ENCODE data around the gene WDR47.

GRCh38 chr1:108955111-108955510 is 86.8 kb downstream of the WDR47 start:
- no peak for TF ChIP-seq PRDM15 (CRISPR knock-in tag; IDR thresholded peaks at IDR 0.05)
- no peak for TF ChIP-seq JUNB (IDR thresholded peaks at IDR 0.05)
- TF ChIP-seq REST (IDR thresholded peaks at IDR 0.05; ENCODE audit: low read depth, low read length), result no peak
- no peak for TF ChIP-seq ZNF274 (IDR thresholded peaks at IDR 0.05; ENCODE audit: insufficient read depth, insufficient read length)
- TF ChIP-seq CTCF (IDR thresholded peaks at IDR 0.05 in 2 of 3, conservative IDR thresholded peaks at IDR 0.05 in 1 of 3; ENCODE audit: control insufficient read depth in 2 of 3, extremely low read depth in 1 of 3, insufficient read depth in 1 of 3, low read depth in 3 of 3, low read length in 3 of 3), result no peak
- TF ChIP-seq EP300 (IDR thresholded peaks at IDR 0.05; ENCODE audit: borderline replicate concordance in 1 of 2, control insufficient read depth in 1 of 2, low read depth in 2 of 2, low read length in 2 of 2), result no peak
- TF ChIP-seq KLF5 (IDR thresholded peaks at IDR 0.05; ENCODE audit: partially characterized antibody), result no peak
- TF ChIP-seq CBFB (IDR thresholded peaks at IDR 0.05; ENCODE audit: low read depth), result no peak
- no peak for TF ChIP-seq NRF1 (conservative IDR thresholded peaks at IDR 0.05; ENCODE audit: low read depth, low read length)
- no peak for TF ChIP-seq TAF1 (IDR thresholded peaks at IDR 0.05; ENCODE audit: borderline replicate concordance, low read depth, low read length)
- TF ChIP-seq RFX5 (IDR thresholded peaks at IDR 0.05; ENCODE audit: low read depth, low read length), result no peak
- TF ChIP-seq KAT2A (conservative IDR thresholded peaks at IDR 0.05; ENCODE audit: control insufficient read depth, low read depth, low read length), result no peak
- no peak for TF ChIP-seq EZH2 (IDR thresholded peaks at IDR 0.05; ENCODE audit: borderline replicate concordance, control insufficient read depth, low read depth, low read length)
